ENCODE measurements around the gene RFX2.

Gene RFX2

DNA sequence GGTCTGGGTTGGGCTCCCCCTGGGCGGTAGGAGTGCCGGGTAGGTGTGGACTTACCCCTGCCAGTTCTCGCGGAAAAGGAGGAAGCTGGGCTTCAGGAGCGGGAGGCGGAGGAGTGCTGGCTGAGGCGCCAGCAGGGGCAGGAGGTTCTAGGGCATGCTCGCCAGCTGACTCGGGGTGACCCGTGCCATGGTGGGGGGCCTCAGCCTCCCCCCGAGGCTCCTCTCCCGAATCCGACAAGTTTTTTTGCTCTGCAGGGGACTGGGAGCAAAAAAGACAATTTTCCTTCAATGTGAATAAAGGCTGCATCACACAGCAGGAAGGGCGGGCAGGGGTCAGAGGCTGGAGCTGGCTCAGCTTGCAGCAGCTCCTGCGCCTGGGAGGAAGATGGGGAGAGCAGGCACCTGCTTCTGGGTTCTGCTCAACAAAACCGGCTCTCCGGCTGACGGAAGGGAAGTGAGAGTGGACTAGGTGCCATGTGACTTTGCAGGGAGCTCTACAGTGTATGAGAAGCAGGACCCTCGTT lies 158.9 kb downstream of the RFX2 start:
- no peak overlapping the region for H3K27ac ChIP-seq (replicated peaks)
- TF ChIP-seq SPI1 (IDR thresholded peaks at IDR 0.05; ENCODE audit: borderline replicate concordance, low read depth) = peak; percentile 66
- TF ChIP-seq, protein P1, sequence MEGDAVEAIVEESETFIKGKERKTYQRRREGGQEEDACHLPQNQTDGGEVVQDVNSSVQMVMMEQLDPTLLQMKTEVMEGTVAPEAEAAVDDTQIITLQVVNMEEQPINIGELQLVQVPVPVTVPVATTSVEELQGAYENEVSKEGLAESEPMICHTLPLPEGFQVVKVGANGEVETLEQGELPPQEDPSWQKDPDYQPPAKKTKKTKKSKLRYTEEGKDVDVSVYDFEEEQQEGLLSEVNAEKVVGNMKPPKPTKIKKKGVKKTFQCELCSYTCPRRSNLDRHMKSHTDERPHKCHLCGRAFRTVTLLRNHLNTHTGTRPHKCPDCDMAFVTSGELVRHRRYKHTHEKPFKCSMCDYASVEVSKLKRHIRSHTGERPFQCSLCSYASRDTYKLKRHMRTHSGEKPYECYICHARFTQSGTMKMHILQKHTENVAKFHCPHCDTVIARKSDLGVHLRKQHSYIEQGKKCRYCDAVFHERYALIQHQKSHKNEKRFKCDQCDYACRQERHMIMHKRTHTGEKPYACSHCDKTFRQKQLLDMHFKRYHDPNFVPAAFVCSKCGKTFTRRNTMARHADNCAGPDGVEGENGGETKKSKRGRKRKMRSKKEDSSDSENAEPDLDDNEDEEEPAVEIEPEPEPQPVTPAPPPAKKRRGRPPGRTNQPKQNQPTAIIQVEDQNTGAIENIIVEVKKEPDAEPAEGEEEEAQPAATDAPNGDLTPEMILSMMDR (IDR thresholded peaks at IDR 0.05; ENCODE audit: insufficient read depth, low read length) = no peak
- TF ChIP-seq, protein P2, sequence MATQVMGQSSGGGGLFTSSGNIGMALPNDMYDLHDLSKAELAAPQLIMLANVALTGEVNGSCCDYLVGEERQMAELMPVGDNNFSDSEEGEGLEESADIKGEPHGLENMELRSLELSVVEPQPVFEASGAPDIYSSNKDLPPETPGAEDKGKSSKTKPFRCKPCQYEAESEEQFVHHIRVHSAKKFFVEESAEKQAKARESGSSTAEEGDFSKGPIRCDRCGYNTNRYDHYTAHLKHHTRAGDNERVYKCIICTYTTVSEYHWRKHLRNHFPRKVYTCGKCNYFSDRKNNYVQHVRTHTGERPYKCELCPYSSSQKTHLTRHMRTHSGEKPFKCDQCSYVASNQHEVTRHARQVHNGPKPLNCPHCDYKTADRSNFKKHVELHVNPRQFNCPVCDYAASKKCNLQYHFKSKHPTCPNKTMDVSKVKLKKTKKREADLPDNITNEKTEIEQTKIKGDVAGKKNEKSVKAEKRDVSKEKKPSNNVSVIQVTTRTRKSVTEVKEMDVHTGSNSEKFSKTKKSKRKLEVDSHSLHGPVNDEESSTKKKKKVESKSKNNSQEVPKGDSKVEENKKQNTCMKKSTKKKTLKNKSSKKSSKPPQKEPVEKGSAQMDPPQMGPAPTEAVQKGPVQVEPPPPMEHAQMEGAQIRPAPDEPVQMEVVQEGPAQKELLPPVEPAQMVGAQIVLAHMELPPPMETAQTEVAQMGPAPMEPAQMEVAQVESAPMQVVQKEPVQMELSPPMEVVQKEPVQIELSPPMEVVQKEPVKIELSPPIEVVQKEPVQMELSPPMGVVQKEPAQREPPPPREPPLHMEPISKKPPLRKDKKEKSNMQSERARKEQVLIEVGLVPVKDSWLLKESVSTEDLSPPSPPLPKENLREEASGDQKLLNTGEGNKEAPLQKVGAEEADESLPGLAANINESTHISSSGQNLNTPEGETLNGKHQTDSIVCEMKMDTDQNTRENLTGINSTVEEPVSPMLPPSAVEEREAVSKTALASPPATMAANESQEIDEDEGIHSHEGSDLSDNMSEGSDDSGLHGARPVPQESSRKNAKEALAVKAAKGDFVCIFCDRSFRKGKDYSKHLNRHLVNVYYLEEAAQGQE (IDR thresholded peaks at IDR 0.05; ENCODE audit: insufficient replicate concordance, low read depth) = no peak
- TF ChIP-seq POLR2AphosphoS5 (IDR thresholded peaks at IDR 0.05; ENCODE audit: low read depth) = no peak
- TF ChIP-seq GABPA (IDR thresholded peaks at IDR 0.05; ENCODE audit: low read depth) = no peak
- peak; percentile 51 to 64 for DNase-seq (ENCODE audit: low read depth in 1 of 2, low spot score in 1 of 2)
- no peaks in the 10 kb centered on the region for H3K27me3 ChIP-seq (ENCODE audit: insufficient read depth, poor library complexity, severe bottlenecking)
- no peak overlapping the region for H3K4me3 ChIP-seq (replicated peaks; ENCODE audit: insufficient read depth, low read length)

DNA sequence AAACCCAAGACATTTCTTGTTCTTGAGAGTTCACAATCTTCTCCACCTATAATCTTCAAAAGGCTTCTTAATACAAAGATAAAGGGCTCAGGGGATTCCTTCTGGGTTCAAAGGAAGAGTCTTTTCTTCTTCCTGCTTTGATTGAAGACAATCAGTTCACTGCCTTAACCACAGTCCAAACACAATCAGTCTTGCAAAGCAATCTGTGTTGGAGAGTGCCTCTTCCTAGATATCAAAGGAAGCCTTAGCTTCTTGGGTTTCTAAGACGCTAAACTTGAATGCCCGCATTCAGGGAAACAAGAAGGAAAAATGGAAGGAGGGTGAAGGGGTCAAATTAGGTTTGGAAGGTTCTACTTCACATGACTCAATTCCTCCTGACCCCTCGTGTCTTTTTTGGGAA lies 159.6 kb downstream of the RFX2 start:
- TF ChIP-seq, protein P2 (IDR thresholded peaks at IDR 0.05; ENCODE audit: insufficient replicate concordance, low read depth) = no peak
- TF ChIP-seq POLR2AphosphoS5 (IDR thresholded peaks at IDR 0.05; ENCODE audit: low read depth) (no peak), GABPA (IDR thresholded peaks at IDR 0.05; ENCODE audit: low read depth) (no peak), SPI1 (IDR thresholded peaks at IDR 0.05; ENCODE audit: borderline replicate concordance, low read depth) (no peak)
- TF ChIP-seq, protein P1 (IDR thresholded peaks at IDR 0.05; ENCODE audit: insufficient read depth, low read length) = no peak
- Histone ChIP-seq H3K4me3 (replicated peaks; ENCODE audit: insufficient read depth, low read length) (no peak overlapping the region), H3K27me3 (ENCODE audit: insufficient read depth, poor library complexity, severe bottlenecking) (no peaks in the 10 kb centered on the region), H3K27ac (replicated peaks) (no peak overlapping the region)
- no peak for DNase-seq (ENCODE audit: low read depth in 1 of 2, low spot score in 1 of 2)

DNA sequence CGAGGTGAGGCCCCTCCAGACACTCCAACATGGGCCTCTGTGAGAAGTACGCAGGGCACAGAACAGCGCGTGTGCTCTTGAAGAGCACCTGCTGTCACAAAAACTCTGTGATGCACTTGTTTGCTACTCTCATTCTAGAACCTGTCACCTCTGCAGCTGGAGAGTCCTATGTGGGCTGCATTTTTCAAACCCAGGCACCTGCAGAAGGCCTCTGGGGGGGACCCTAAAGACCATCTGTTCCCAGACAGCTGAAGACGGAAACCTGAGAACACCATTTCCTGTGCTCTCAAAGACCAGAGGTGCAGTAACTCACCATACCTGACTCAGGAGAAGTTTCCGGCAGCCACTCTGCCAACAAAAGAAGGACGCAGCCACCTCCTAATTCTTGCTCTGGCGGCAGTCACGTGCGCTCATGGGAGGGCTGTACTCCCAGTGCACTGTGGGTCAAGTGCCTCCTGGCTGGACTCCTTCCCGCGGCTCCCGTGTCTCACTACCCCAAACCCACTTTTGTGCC lies 160.5 kb downstream of the RFX2 start:
- Histone ChIP-seq H3K4me3 (replicated peaks; ENCODE audit: insufficient read depth, low read length) (no peak overlapping the region), H3K27ac (replicated peaks) (no peak overlapping the region), H3K27me3 (ENCODE audit: insufficient read depth, poor library complexity, severe bottlenecking) (no peaks in the 10 kb centered on the region)
- DNase-seq (ENCODE audit: low read depth in 1 of 2, low spot score in 1 of 2) = no peak
- TF ChIP-seq POLR2AphosphoS5 (IDR thresholded peaks at IDR 0.05; ENCODE audit: low read depth) = no peak

DNA sequence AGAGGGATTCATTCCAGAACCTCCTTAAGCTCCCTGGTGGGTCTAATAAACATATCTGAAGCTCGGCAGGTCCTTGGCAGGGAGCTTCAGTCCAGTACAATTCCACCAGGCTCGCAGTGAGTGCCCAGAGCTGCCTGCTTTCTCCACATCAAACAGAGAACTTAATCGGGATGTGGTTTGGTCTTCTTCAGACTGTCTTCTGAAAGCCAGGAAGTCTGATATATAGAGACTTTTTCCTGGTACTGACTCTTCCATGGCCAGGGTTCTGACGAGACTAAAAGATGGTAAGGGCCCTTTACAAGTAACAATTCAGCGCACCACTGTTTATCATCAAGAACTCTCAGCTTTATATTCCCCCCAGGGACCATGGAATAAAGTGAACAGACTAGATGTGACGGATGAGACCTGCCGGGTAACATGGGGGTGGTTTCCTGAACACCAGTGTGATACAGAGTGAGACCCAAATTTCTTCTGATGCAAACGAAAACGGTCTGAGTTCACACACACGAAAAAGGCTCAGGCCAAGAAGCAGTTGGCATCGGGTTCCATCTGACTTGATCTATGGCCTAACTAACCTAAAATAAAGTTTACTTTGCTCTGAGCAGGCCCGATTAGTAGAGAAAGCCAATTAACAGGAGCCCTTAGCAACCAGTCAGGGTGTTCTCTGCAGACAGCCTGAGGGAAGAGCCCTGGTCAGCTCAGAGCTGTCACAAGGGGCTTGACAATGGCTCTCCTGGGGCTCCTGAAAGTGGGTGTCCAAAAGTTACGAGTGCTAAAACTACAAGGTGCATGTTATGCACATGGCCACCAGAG lies 161.3 kb downstream of the RFX2 start:
- no peak for DNase-seq (ENCODE audit: low read depth in 1 of 2, low spot score in 1 of 2)
- TF ChIP-seq, protein P1 (IDR thresholded peaks at IDR 0.05; ENCODE audit: insufficient read depth, low read length) = no peak
- TF ChIP-seq, protein P2 (IDR thresholded peaks at IDR 0.05; ENCODE audit: insufficient replicate concordance, low read depth) = no peak
- TF ChIP-seq GABPA (IDR thresholded peaks at IDR 0.05; ENCODE audit: low read depth) (no peak), POLR2AphosphoS5 (IDR thresholded peaks at IDR 0.05; ENCODE audit: low read depth) (no peak), SPI1 (IDR thresholded peaks at IDR 0.05; ENCODE audit: borderline replicate concordance, low read depth) (no peak)
- H3K4me3 ChIP-seq (replicated peaks; ENCODE audit: insufficient read depth, low read length) = no peak overlapping the region
- no peaks in the 10 kb centered on the region for H3K27me3 ChIP-seq (ENCODE audit: insufficient read depth, poor library complexity, severe bottlenecking)
- no peak overlapping the region for H3K27ac ChIP-seq (replicated peaks)
